ENCODE measurements around the gene SLC4A1AP. TPM values are rescaled to one million over a fixed set of nuclear protein-coding genes. Genes with fewer than 3 reads are reported as not detected.
A peak's percentile ranks its signal among the peaks of the same experiment; 100 is the strongest.

Gene SLC4A1AP
- total RNA-seq, 6 donors from 2014 or later = 15.8 to 44.0 (median 21.6) TPM

- H3K4me1 ChIP-seq = peaks cover 0 to 7% (median 0%) of the 10 kb centered on the region in 4 donors
- no peaks in the 10 kb centered on the region for H3K27me3 ChIP-seq
- TF ChIP-seq POLR2A (IDR thresholded peaks at IDR 0.05) (no peak), POLR2AphosphoS5 (IDR thresholded peaks at IDR 0.05) (no peak), CTCF (IDR thresholded peaks at IDR 0.05) (no peak), EP300 (IDR thresholded peaks at IDR 0.05) (no peak)
- 85 to 89% methylated on average over 7 of the region's 7 CpGs for WGBS, 2 donors
- no peak overlapping the region for H3K27ac ChIP-seq
- no peaks in the 10 kb centered on the region for H3K9me3 ChIP-seq
- ATAC-seq (ENCODE audit: low FRiP score in 2 of 2) = no peak
- H3K36me3 ChIP-seq = peaks cover 35 to 97% (median 74%) of the 10 kb centered on the region in 4 donors
- H3K4me3 ChIP-seq = no peak overlapping the region
- DNase-seq = no peak
Measured at GRCh38 chr2:27655155-27655951, 8.3 kb upstream of the SLC4A1AP start.

GRCh38 chr2:27661371-27661770 lies 2.3 kb upstream of the SLC4A1AP start:
- Histone ChIP-seq H3K36me3 (peaks cover 17 to 51% (median 38%) of the 10 kb centered on the region in 4 donors), H3K27ac (no peak overlapping the region), H3K4me3 (no peak overlapping the region), H3K27me3 (no peaks in the 10 kb centered on the region), H3K9me3 (no peaks in the 10 kb centered on the region), H3K4me1 (peaks cover 23 to 41% (median 27%) of the 10 kb centered on the region in 4 donors)
- 89 to 91% methylated on average over 1 of the region's 1 CpG for WGBS, 2 donors
- ATAC-seq (ENCODE audit: low FRiP score in 2 of 2) = no peak
- no peak for DNase-seq
- no peak for TF ChIP-seq POLR2A (IDR thresholded peaks at IDR 0.05)

DNA sequence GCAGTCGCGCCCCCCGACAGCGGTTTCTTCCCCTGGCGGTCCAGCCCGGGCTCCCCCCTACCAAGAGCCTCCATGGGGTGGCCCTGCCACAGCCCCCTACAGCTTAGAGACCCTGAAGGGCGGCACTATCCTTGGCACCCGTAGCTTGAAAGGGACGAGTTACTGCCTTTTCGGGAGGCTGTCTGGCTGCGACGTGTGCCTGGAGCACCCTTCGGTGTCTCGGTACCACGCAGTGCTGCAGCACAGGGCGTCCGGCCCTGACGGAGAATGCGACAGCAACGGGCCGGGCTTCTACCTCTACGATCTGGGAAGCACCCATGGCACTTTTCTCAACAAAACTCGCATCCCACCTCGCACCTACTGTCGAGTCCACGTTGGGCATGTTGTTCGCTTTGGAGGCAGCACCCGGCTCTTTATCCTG lies 475 bp downstream of the SLC4A1AP start:
- peak overlapping the region; percentile 89 to 97 (median 92) for H3K27ac ChIP-seq

GRCh38 chr2:27664622-27665363 lies 1.1 kb downstream of the SLC4A1AP start:
- H3K27me3 ChIP-seq = no peaks in the 10 kb centered on the region
- DNase-seq (no peak), ATAC-seq (ENCODE audit: low FRiP score in 2 of 2) (no peak)
- H3K4me3 ChIP-seq = peak overlapping the region; percentile 82 to 96 (median 84)
- H3K4me1 ChIP-seq = peaks cover 23 to 35% (median 29%) of the 10 kb centered on the region in 4 donors
- H3K36me3 ChIP-seq = peaks cover 13 to 49% (median 36%) of the 10 kb centered on the region in 4 donors
- TF ChIP-seq POLR2AphosphoS5 (IDR thresholded peaks at IDR 0.05) = no peak
- TF ChIP-seq EP300 (IDR thresholded peaks at IDR 0.05) = no peak
- no peak for TF ChIP-seq CTCF (IDR thresholded peaks at IDR 0.05)
- TF ChIP-seq POLR2A (IDR thresholded peaks at IDR 0.05) = no peak
- no peaks in the 10 kb centered on the region for H3K9me3 ChIP-seq
- WGBS, 2 donors = 84 to 86% methylated on average over 16 of the region's 16 CpGs
- H3K27ac ChIP-seq = peak overlapping the region in 1 of 4 donors; percentile 94

More for the DNA sequence above, 475 bp downstream of the SLC4A1AP start:
- Histone ChIP-seq H3K4me3 (peak overlapping the region; percentile 82 to 96 (median 84)), H3K36me3 (peaks cover 10 to 49% (median 34%) of the 10 kb centered on the region in 4 donors), H3K27me3 (no peaks in the 10 kb centered on the region), H3K4me1 (peaks cover 23 to 41% (median 30%) of the 10 kb centered on the region in 4 donors), H3K9me3 (no peaks in the 10 kb centered on the region)
- no peak for TF ChIP-seq EP300 (IDR thresholded peaks at IDR 0.05)
- no peak for TF ChIP-seq POLR2AphosphoS5 (IDR thresholded peaks at IDR 0.05)
- no peak for TF ChIP-seq CTCF (IDR thresholded peaks at IDR 0.05)
- TF ChIP-seq POLR2A (IDR thresholded peaks at IDR 0.05) = no peak
- DNase-seq (no peak), ATAC-seq (ENCODE audit: low FRiP score in 2 of 2) (no peak)
- WGBS, 2 donors = 6 to 9% methylated on average over 9 to 27 of the region's 28 CpGs

DNA sequence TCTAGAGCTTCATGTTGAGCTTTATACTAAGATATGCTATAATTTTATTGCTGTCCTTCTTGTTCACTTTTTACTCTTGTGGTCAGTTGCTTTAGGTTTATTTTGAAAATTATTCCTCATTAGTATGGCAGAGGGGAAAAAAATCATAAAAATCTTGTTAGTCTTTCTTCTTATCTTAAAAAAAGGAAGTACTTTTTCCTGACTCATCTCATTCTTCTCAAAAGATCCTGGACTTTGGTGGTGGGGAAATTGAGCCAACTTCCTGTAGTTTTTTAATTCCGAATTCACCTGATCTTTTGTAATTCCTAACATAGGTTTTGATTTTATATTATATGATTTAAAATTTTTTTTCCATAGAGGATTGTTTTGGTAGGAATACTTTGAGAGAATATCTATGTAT lies 3.8 kb downstream of the SLC4A1AP start:
- ATAC-seq (ENCODE audit: low FRiP score in 2 of 2) = no peak
- WGBS, 2 donors = 54 to 58% methylated on average over 1 of the region's 1 CpG
- H3K9me3 ChIP-seq = no peaks in the 10 kb centered on the region
- H3K4me3 ChIP-seq = no peak overlapping the region
- H3K27me3 ChIP-seq = no peaks in the 10 kb centered on the region
- no peak for DNase-seq
- no peak for TF ChIP-seq EP300 (IDR thresholded peaks at IDR 0.05)
- no peak for TF ChIP-seq POLR2AphosphoS5 (IDR thresholded peaks at IDR 0.05)
- TF ChIP-seq CTCF (IDR thresholded peaks at IDR 0.05) = no peak
- TF ChIP-seq POLR2A (IDR thresholded peaks at IDR 0.05) = no peak
- H3K4me1 ChIP-seq = peaks cover 21 to 30% (median 24%) of the 10 kb centered on the region in 4 donors
- peak overlapping the region in 1 of 4 donors; percentile 45 for H3K27ac ChIP-seq
- H3K36me3 ChIP-seq = peaks cover 15 to 55% (median 31%) of the 10 kb centered on the region in 4 donors

All from upper lobe of left lung (tissue), 6 donors.